ENCODE results near the gene DHX15. TPM values are rescaled to one million over a fixed set of nuclear protein-coding genes. Genes with fewer than 3 reads are reported as not detected.

The DHX15 gene
- total and polyA plus RNA-seq, 2 of the 8 experiments (the other 6 are each of a cell fraction or from before 2014, with no cell fraction given) = 126 to 286 TPM

DNA sequence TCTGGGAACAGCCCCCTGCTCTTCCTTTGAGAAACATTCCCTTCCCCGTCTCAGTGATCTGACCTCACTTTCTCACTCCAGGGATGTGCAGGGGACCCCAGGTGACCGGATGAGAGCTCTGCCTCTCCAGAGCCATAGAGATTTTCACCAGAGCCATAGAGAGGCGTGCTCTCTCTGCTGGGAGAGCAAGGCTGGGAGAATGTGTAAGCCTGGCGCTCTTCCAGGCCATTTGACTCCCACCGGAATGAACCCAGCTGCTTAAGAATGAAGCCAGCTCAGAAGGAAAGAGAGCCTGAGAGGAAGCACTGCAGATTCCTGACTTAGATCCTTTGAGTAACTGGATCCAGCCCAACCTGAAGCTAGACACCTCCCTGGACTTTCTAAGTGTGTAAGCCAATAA is 106.4 kb downstream of the DHX15 start:
- no peaks in the 10 kb centered on the region for H4K20me1 ChIP-seq (replicated peaks in 1 of 2; ENCODE audit: control insufficient read depth in 1 of 2, insufficient read depth in 2 of 2, low read length in 2 of 2)
- no peak overlapping the region for H3K4ac ChIP-seq (replicated peaks; ENCODE audit: insufficient read length, low read depth, low read length)
- no peak overlapping the region for H3K9ac ChIP-seq (replicated peaks in 1 of 4; ENCODE audit: extremely low read depth in 1 of 4, low read depth in 3 of 4, low read length in 3 of 4)
- no peaks in the 10 kb centered on the region for H3K79me2 ChIP-seq (ENCODE audit: control insufficient read depth in 1 of 2, insufficient read depth in 2 of 2, low read length in 2 of 2)
- no peak overlapping the region for H3K4me2 ChIP-seq (ENCODE audit: insufficient read depth in 1 of 2, low read depth in 2 of 2, low read length in 2 of 2)
- ChIA-PET POLR2A (ENCODE audit: partially characterized antibody) (interaction anchor here (0.9 to 1.8 kb wide), 3 partner anchors 27 to 106 kb away, joined by 3 to 6 read pairs (median 4); partner anchors contain the start of gene DHX15), CTCF (ENCODE audit: partially characterized antibody) (interaction anchor here (0.7 to 4.7 kb wide), 17 partner anchors 9 to 332 kb away, joined by 3 to 71 read pairs (median 3); no protein-coding TSS in a partner anchor)
- no peak overlapping the region for H4K5ac ChIP-seq (ENCODE audit: insufficient read length, low read depth, low read length)
- H3K4me1 ChIP-seq (replicated peaks in 1 of 4; ENCODE audit: control insufficient read depth in 3 of 4, insufficient read depth in 4 of 4, low read length in 3 of 4) = peaks cover 5 to 16% (median 9%) of the 10 kb centered on the region in 4 experiments
- no peak overlapping the region for H2BK5ac ChIP-seq (ENCODE audit: low read depth, low read length)
- FAIRE-seq = no peak
- no peak overlapping the region for H2BK15ac ChIP-seq (ENCODE audit: low read length)
- no peak overlapping the region for H4K8ac ChIP-seq (ENCODE audit: extremely low read depth, insufficient read depth, low read length)
- H3K4me3 ChIP-seq (ENCODE audit: extremely low read depth in 1 of 4, insufficient read depth in 2 of 4, low read depth in 3 of 4, low read length in 4 of 4) = no peak overlapping the region
- H3K36me3 ChIP-seq (ENCODE audit: control insufficient read depth in 2 of 4, insufficient read depth in 4 of 4, low read length in 3 of 4) = no peaks in the 10 kb centered on the region
- H2BK120ac ChIP-seq (replicated peaks; ENCODE audit: low read depth, low read length) = no peak overlapping the region
- no peaks in the 10 kb centered on the region for H3K27me3 ChIP-seq (replicated peaks in 1 of 4; ENCODE audit: control insufficient read depth in 3 of 4, extremely low read depth in 1 of 4, insufficient read depth in 3 of 4, low read length in 3 of 4)
- H2AK5ac ChIP-seq (ENCODE audit: low read depth, low read length) = no peak overlapping the region
- H3K14ac ChIP-seq (ENCODE audit: insufficient read length) = no peak overlapping the region
- H3K9me3 ChIP-seq (ENCODE audit: insufficient read depth in 2 of 2, low read depth in 1 of 2, low read length in 1 of 2) = no peaks in the 10 kb centered on the region
- H4K91ac ChIP-seq (replicated peaks; ENCODE audit: insufficient read length, low read length) = no peak overlapping the region
- no peaks in the 10 kb centered on the region for H3K79me1 ChIP-seq (ENCODE audit: low read depth, low read length)
- no peak overlapping the region for H3K18ac ChIP-seq (ENCODE audit: extremely low read depth, low read length)
- H3K23ac ChIP-seq (ENCODE audit: insufficient read length) = no peak overlapping the region
- H2BK20ac ChIP-seq (ENCODE audit: low read length) = no peak overlapping the region
- H2BK12ac ChIP-seq (ENCODE audit: low read depth, low read length) = 0 out of 2 replicates have a peak overlapping the region, but pooled peaks have one; percentile 40
- 63% methylated on average over 5 of the region's 5 CpGs; no CpG with 5 or more reads in 1 of the 2 experiments for WGBS, 2 experiments (ENCODE audit: extremely low coverage in 1 of 2, insufficient coverage in 1 of 2, insufficient read length in 1 of 2, insufficient replicate concordance in 2 of 2, low coverage in 1 of 2, low lambda C conversion rate in 2 of 2, missing lambda C conversion rate in 1 of 2)
- H2AFZ ChIP-seq (ENCODE audit: low read length) = peak overlapping the region; percentile 34; the same call in 1 of the 2 replicates
- H3K56ac ChIP-seq (replicated peaks; ENCODE audit: insufficient read length, low read depth, low read length) = no peak overlapping the region
- DNase-seq (ENCODE audit: low read depth in 1 of 2, low spot score in 2 of 2) = no peak
- H3K23me2 ChIP-seq (ENCODE audit: low read depth, low read length) = no peaks in the 10 kb centered on the region
- H3K27ac ChIP-seq (ENCODE audit: low read depth, low read length) = no peak overlapping the region
- TF ChIP-seq TBP (IDR thresholded peaks at IDR 0.05; ENCODE audit: low read depth, low read length) = no peak
- TF ChIP-seq RFX5 (IDR thresholded peaks at IDR 0.05; ENCODE audit: borderline replicate concordance, low read depth, low read length) = no peak
- no peak for TF ChIP-seq MAFK (IDR thresholded peaks at IDR 0.05; ENCODE audit: low read depth, low read length)
- TF ChIP-seq EP300 (IDR thresholded peaks at IDR 0.05; ENCODE audit: borderline replicate concordance in 1 of 2, low read depth in 2 of 2, low read length in 2 of 2) = no peak
- TF ChIP-seq SIX5 (IDR thresholded peaks at IDR 0.05; ENCODE audit: low read depth, low read length) = no peak
- no peak for TF ChIP-seq SRF (IDR thresholded peaks at IDR 0.05; ENCODE audit: low read depth, low read length)
- TF ChIP-seq SIRT6 (IDR thresholded peaks at IDR 0.05; ENCODE audit: low read length) = no peak
- TF ChIP-seq, protein P1, sequence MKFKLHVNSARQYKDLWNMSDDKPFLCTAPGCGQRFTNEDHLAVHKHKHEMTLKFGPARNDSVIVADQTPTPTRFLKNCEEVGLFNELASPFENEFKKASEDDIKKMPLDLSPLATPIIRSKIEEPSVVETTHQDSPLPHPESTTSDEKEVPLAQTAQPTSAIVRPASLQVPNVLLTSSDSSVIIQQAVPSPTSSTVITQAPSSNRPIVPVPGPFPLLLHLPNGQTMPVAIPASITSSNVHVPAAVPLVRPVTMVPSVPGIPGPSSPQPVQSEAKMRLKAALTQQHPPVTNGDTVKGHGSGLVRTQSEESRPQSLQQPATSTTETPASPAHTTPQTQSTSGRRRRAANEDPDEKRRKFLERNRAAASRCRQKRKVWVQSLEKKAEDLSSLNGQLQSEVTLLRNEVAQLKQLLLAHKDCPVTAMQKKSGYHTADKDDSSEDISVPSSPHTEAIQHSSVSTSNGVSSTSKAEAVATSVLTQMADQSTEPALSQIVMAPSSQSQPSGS (IDR thresholded peaks at IDR 0.05; ENCODE audit: low read length) = no peak
